ENCODE data around the gene CTIF. TPM values are rescaled to one million over a fixed set of nuclear protein-coding genes. Genes with fewer than 3 reads are reported as not detected.

Gene CTIF
- total RNA-seq, 1 donor from 2014 or later = 137 TPM

GRCh38 chr18:48571639-48572384 lies 33.0 kb downstream of the CTIF start:
- Mint-ChIP-seq H3K36me3 (ENCODE audit: unreplicated experiment) (peaks cover 15% of the 10 kb centered on the region), H3K27ac (ENCODE audit: unreplicated experiment) (no peak overlapping the region), H3K9me3 (ENCODE audit: unreplicated experiment) (peaks cover 9% of the 10 kb centered on the region), H3K4me1 (ENCODE audit: low read depth, unreplicated experiment) (peaks cover 17% of the 10 kb centered on the region), H3K27me3 (ENCODE audit: unreplicated experiment) (peaks cover 4% of the 10 kb centered on the region), H3K4me3 (ENCODE audit: unreplicated experiment) (no peak overlapping the region)
- DNase-seq = no peak
- TF ChIP-seq CTCF (IDR thresholded peaks at IDR 0.05; ENCODE audit: partially characterized antibody, unreplicated experiment) = no peak

GRCh38 chr18:48572402-48573126 lies 33.7 kb downstream of the CTIF start:
- Mint-ChIP-seq H3K36me3 (ENCODE audit: unreplicated experiment) (peaks cover 12% of the 10 kb centered on the region), H3K4me3 (ENCODE audit: unreplicated experiment) (no peak overlapping the region), H3K9me3 (ENCODE audit: unreplicated experiment) (peaks cover 9% of the 10 kb centered on the region), H3K27ac (ENCODE audit: unreplicated experiment) (peak overlapping the region; percentile 59), H3K27me3 (ENCODE audit: unreplicated experiment) (peaks cover 4% of the 10 kb centered on the region), H3K4me1 (ENCODE audit: low read depth, unreplicated experiment) (peaks cover 17% of the 10 kb centered on the region)
- no peak for DNase-seq
- no peak for TF ChIP-seq CTCF (IDR thresholded peaks at IDR 0.05; ENCODE audit: partially characterized antibody, unreplicated experiment)

DNA sequence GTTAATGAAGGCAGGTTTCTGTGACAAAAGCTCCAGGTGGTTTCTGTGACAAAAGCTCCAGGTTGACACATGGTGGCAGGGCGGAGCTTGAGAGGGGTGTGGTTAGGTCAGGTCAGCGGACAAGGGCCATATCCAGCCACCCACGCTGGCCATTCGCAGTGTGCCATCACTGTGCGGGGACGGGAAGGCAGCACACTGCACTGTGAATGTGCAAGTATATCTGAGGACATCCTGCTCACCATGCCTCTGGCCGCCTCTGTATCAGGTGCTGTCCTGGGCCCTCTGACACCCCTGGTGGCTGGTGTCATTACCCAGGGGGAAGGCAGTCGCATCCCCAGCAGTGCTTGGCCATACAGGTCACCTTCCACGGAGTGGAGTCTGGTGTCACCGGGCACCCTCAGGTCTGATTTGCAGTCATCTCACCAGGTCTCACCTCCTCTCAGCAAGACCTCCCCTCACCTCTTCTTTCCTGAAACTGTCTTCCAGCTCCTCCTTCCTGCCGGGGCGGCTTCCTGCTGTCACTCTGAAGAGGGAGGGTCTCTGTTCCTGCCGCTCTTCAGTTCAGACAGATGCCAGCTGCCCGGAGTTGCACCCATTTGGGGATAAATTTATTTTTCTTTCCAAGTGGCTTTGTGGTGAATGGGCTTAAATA lies 34.9 kb downstream of the CTIF start:
- Mint-ChIP-seq H3K27ac (ENCODE audit: unreplicated experiment) (peak overlapping the region; percentile 73), H3K9me3 (ENCODE audit: unreplicated experiment) (peaks cover 5% of the 10 kb centered on the region), H3K27me3 (ENCODE audit: unreplicated experiment) (peaks cover 4% of the 10 kb centered on the region), H3K4me3 (ENCODE audit: unreplicated experiment) (peak overlapping the region; percentile 64), H3K36me3 (ENCODE audit: unreplicated experiment) (peaks cover 9% of the 10 kb centered on the region), H3K4me1 (ENCODE audit: low read depth, unreplicated experiment) (peaks cover 17% of the 10 kb centered on the region)
- no peak for TF ChIP-seq CTCF (IDR thresholded peaks at IDR 0.05; ENCODE audit: partially characterized antibody, unreplicated experiment)
- no peak for DNase-seq

DNA sequence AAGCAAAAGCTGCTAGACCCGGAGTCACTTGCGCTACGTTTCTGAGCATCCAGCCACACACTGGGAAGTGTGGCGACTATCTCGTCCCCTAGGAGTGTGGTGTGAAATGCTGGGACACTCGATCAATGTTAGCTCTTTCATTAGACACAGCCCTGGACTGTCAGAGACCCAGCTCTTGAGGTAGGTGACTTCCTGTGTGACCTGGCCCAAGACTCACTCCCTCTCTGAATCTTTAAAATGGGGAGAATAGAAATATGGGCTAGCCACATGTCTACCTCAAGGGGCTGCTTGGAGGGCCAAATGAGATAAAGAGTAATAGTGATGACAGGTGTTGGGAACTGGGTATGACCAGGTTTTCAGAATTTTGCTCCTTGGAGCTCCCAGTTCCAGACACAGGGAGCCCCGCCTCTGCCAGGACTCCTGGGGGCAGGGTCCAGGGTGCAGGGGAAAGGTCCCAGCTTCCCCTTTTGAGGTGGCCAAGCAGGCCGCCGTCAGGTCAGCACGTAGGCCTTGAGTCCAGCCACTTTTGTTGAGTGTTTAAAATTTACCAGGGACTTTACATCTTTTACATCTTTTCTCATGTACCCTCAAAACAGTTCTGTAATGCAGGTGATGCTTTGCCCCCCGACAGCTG lies 36.0 kb downstream of the CTIF start:
- Mint-ChIP-seq H3K4me1 (ENCODE audit: low read depth, unreplicated experiment) (peaks cover 18% of the 10 kb centered on the region), H3K36me3 (ENCODE audit: unreplicated experiment) (peaks cover 9% of the 10 kb centered on the region), H3K27ac (ENCODE audit: unreplicated experiment) (no peak overlapping the region), H3K27me3 (ENCODE audit: unreplicated experiment) (peaks cover 4% of the 10 kb centered on the region), H3K9me3 (ENCODE audit: unreplicated experiment) (peaks cover 2% of the 10 kb centered on the region), H3K4me3 (ENCODE audit: unreplicated experiment) (no peak overlapping the region)
- DNase-seq = no peak
- TF ChIP-seq CTCF (IDR thresholded peaks at IDR 0.05; ENCODE audit: partially characterized antibody, unreplicated experiment) = no peak
